RWPE2 (cell line): ENCODE data around the gene FOXP3.

Experiments used
- ATAC-seq: fragments of 200-7000 bp; cut with Tn5 transposase; 3 replicates; pipeline ENCODE4 v1.9.1; 2021; ENCODE audit warnings: low read depth
- DNase-seq: peaks from one replicate; pipeline ENCODE4 v3.0.0-alpha.2; 2020; ENCODE audit warnings: low spot score
- H3K27ac ChIP-seq: fragments of 450-650 bp; 2 replicates; pipeline ENCODE4 v1.5.1; 2017; ENCODE audit warnings: mild to moderate bottlenecking; ENCODE audit not compliant: poor library complexity, severe bottlenecking
- H3K27me3 ChIP-seq: fragments of 250-450 bp; sonication (Bioruptor Pico); 2 replicates; pipeline ENCODE4 v1.5.1; 2021; ENCODE audit warnings: mild to moderate bottlenecking, moderate library complexity; ENCODE audit not compliant: insufficient read depth, poor library complexity, severe bottlenecking
- H3K36me3 ChIP-seq: fragments of 250-450 bp; sonication (Bioruptor Pico); 2 replicates; pipeline ENCODE4 v1.5.1; 2020; ENCODE audit warnings: low read depth, mild to moderate bottlenecking, moderate library complexity
- H3K4me1 ChIP-seq: fragments of 250-450 bp; sonication (Bioruptor Pico); 2 replicates; pipeline ENCODE4 v1.5.1; 2021; ENCODE audit warnings: mild to moderate bottlenecking, moderate library complexity; ENCODE audit not compliant: insufficient read depth, poor library complexity, severe bottlenecking
- H3K4me3 ChIP-seq: fragments of 250-450 bp; sonication (Bioruptor Pico); 2 replicates; pipeline ENCODE4 v1.5.1; 2021; ENCODE audit warnings: mild to moderate bottlenecking, moderate library complexity; ENCODE audit not compliant: severe bottlenecking
- H3K9me3 ChIP-seq: fragments of 250-450 bp; sonication (Bioruptor Pico); 2 replicates; pipeline ENCODE4 v1.5.1; 2021; ENCODE audit warnings: mild to moderate bottlenecking, moderate library complexity; ENCODE audit not compliant: severe bottlenecking
- TF ChIP-seq, protein P1 (sequence below): fragments of 450-650 bp; IDR thresholded peaks from one replicate; pipeline ENCODE4 v1.5.1; 2017; ENCODE audit warnings: mild to moderate bottlenecking, moderate library complexity; ENCODE audit not compliant: poor library complexity, severe bottlenecking

The FOXP3 gene, protein sequence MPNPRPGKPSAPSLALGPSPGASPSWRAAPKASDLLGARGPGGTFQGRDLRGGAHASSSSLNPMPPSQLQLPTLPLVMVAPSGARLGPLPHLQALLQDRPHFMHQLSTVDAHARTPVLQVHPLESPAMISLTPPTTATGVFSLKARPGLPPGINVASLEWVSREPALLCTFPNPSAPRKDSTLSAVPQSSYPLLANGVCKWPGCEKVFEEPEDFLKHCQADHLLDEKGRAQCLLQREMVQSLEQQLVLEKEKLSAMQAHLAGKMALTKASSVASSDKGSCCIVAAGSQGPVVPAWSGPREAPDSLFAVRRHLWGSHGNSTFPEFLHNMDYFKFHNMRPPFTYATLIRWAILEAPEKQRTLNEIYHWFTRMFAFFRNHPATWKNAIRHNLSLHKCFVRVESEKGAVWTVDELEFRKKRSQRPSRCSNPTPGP

DNA sequence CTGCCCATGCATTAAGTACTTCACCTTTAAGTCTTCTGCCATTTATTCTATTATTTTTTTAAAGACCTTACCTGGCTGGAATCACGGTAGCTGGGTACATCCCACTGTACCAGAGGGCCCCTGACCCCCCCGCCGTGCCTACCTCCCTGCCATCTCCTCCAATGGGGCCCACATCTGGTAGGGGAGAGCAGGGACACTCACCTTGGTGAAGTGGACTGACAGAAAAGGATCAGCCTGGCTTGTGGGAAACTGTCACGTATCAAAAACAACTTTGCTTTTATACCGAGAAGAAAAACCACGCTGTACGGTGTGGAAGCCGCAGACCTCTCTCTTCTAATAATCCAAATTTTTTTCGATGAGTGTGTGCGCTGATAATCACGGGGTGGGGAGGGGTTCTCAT, at the start of gene FOXP3:
Gene FOXP3 (minus strand): TSS at position 251 of the 400 bp plus-strand sequence. CDS start 6,205 bp downstream, outside the sequence.
- H3K9me3 ChIP-seq, result no peaks in the 10 kb centered on the region
- no peaks in the 10 kb centered on the region for H3K27me3 ChIP-seq
- no peak for ATAC-seq
- H3K4me1 ChIP-seq, result no peaks in the 10 kb centered on the region
- H3K36me3 ChIP-seq, result no peaks in the 10 kb centered on the region
- H3K27ac ChIP-seq, result no peak within 1 kb of the TSS
- H3K4me3 ChIP-seq, result no peak within 1 kb of the TSS
- TF ChIP-seq, protein P1, sequence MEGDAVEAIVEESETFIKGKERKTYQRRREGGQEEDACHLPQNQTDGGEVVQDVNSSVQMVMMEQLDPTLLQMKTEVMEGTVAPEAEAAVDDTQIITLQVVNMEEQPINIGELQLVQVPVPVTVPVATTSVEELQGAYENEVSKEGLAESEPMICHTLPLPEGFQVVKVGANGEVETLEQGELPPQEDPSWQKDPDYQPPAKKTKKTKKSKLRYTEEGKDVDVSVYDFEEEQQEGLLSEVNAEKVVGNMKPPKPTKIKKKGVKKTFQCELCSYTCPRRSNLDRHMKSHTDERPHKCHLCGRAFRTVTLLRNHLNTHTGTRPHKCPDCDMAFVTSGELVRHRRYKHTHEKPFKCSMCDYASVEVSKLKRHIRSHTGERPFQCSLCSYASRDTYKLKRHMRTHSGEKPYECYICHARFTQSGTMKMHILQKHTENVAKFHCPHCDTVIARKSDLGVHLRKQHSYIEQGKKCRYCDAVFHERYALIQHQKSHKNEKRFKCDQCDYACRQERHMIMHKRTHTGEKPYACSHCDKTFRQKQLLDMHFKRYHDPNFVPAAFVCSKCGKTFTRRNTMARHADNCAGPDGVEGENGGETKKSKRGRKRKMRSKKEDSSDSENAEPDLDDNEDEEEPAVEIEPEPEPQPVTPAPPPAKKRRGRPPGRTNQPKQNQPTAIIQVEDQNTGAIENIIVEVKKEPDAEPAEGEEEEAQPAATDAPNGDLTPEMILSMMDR, result no peak
- DNase-seq, result no peak

DNA sequence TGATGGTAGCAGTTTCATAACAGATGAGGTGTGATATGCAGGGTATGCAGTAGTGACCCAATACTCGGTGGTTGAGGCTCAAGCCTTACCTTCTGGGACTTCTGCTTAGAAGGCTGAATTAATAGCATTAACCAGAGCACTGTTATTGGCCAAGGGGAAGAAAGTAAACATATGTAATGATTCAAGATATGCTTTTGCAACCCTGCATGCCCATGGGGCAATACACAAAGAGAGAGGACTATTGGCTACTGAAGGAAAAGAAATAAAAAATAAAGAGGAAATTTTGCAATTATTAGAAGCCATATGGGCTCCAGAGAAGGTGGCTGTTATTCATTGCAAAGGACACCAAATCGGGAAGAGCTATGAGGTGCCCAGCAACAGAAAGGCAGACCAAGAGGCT, 47.7 kb upstream of the FOXP3 start:
- TF ChIP-seq, protein P1, result no peak
- no peak overlapping the region for H3K27ac ChIP-seq

DNA sequence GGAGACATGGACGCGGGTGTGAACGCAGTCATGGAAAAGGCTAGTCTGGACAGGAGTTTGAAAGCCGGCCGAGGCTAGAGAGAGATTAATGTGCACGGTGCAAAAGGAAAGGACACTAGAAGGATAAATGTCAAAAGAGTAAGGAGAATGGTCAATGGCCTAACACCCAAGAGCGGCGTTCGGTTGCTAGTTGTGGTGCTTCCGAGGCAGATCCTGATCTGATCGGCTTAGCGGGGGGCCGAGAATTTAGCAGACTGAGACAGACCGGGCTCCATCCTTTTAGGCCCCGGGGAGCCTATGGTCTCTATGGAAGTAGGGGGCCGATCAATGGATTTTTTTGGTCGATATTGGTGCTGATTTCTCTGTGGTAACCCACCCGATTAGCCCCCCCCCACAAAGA, 45.9 kb upstream of the FOXP3 start:
- no peak for ATAC-seq
- no peak for DNase-seq
- H3K9me3 ChIP-seq, result no peaks in the 10 kb centered on the region
- no peaks in the 10 kb centered on the region for H3K27me3 ChIP-seq
- no peak overlapping the region for H3K4me3 ChIP-seq
- H3K4me1 ChIP-seq, result no peaks in the 10 kb centered on the region
- H3K27ac ChIP-seq, result no peak overlapping the region
- TF ChIP-seq, protein P1, result no peak
- no peaks in the 10 kb centered on the region for H3K36me3 ChIP-seq

More for the DNA sequence above, 47.7 kb upstream of the FOXP3 start:
- H3K27me3 ChIP-seq, result no peaks in the 10 kb centered on the region
- H3K4me3 ChIP-seq, result no peak overlapping the region
- H3K36me3 ChIP-seq, result no peaks in the 10 kb centered on the region
- DNase-seq (no peak), ATAC-seq (no peak)
- no peaks in the 10 kb centered on the region for H3K9me3 ChIP-seq
- H3K4me1 ChIP-seq, result no peaks in the 10 kb centered on the region

DNA sequence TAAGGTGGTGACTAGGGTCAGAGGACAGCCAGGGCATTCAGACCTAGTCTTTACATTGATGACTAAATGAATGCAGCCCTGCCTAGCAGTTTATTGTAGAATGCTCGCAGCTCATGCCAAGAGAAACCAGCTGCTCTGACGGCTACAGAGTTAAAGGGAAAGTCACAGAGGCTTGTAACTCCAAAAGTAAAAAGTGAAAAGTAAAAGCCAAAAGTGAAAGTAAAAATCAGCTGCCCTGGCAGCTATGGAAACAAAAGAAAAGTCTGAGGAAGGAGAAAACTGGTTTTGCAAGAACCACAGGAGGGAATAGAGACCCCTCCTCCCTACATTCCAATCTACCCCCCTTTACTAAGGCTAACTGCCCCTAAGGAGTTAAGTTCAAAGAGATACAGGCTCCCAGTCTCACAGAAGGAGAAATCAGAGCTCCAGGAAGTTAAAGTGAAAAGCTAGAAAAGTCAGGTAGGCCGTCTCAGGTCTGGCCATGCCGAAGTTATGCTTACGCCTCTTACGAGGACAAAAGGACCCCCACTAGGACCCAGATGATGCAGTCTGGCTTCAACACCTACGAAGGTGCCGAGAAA, 45.0 kb upstream of the FOXP3 start:
- ATAC-seq (peak; percentile 61), DNase-seq (no peak)
- no peaks in the 10 kb centered on the region for H3K36me3 ChIP-seq
- TF ChIP-seq, protein P1, result no peak
- H3K9me3 ChIP-seq, result no peaks in the 10 kb centered on the region
- H3K4me1 ChIP-seq, result no peaks in the 10 kb centered on the region
- H3K27ac ChIP-seq, result no peak overlapping the region
- H3K27me3 ChIP-seq, result no peaks in the 10 kb centered on the region
- peak overlapping the region; percentile 2 for H3K4me3 ChIP-seq
